Aorta (tissue), 5 donors: Measurements from ENCODE around the gene LIFR. TPM values are rescaled to one million over a fixed set of nuclear protein-coding genes. Genes with fewer than 3 reads are reported as not detected.

ENCODE experiments used
- ATAC-seq: fragments of 200-7000 bp; cut with Tn5 transposase; one replicate; pipeline ENCODE4 v1.9.1; 2022; ENCODE audit warnings: moderate library complexity; ENCODE audit not compliant: low FRiP score
- DNase-seq, 2 donors: peaks; one replicate each; pipeline ENCODE4 v3.0.0-alpha.2; 2020
- H3K27ac ChIP-seq, 2 donors: one replicate each; pipeline ENCODE4 v1.5.1; 2013; ENCODE audit warnings: low read length in 2 of 2, mild to moderate bottlenecking in 2 of 2, moderate library complexity in 2 of 2, control low read depth in 1 of 2, inconsistent platforms in 1 of 2, low read depth in 1 of 2
- H3K27me3 ChIP-seq, 2 donors: one replicate each; pipeline ENCODE4 v1.6.1; 2013; ENCODE audit warnings: control low read depth in 1 of 2, low read length in 1 of 2, mild to moderate bottlenecking in 1 of 2, moderate library complexity in 1 of 2; ENCODE audit not compliant: insufficient read depth in 2 of 2, control insufficient read depth in 1 of 2
- H3K36me3 ChIP-seq, 2 donors: one replicate each; pipeline ENCODE4 v1.6.1; 2013; ENCODE audit warnings: control low read depth in 1 of 2, low read length in 1 of 2, mild to moderate bottlenecking in 1 of 2; ENCODE audit not compliant: insufficient read depth in 2 of 2, control insufficient read depth in 1 of 2
- H3K4me1 ChIP-seq, 2 donors: one replicate each; pipeline ENCODE4 v1.6.1; 2013; ENCODE audit warnings: low read length in 2 of 2, control low read depth in 1 of 2, mild to moderate bottlenecking in 1 of 2, moderate library complexity in 1 of 2; ENCODE audit not compliant: insufficient read depth in 2 of 2, control insufficient read depth in 1 of 2
- H3K4me3 ChIP-seq, 2 donors: one replicate each; pipeline ENCODE4 v1.5.1; 2013; ENCODE audit warnings: low read length in 2 of 2, control low read depth in 1 of 2, mild to moderate bottlenecking in 1 of 2
- H3K9me3 ChIP-seq: one replicate; pipeline ENCODE4 v1.6.1; 2013; ENCODE audit warnings: mild to moderate bottlenecking, low read length; ENCODE audit not compliant: control insufficient read depth
- WGBS, 2 donors: extraction: QIAGEN DNeasy Blood & Tissue Kit; methylation state at CpG; one replicate each; pipeline ENCODE4 v1.1.7; 2013; 5-methylcytosine and 5-hydroxymethylcytosine counted together
- intact Hi-C, 2 donors: fragments of 100-400 bp; cut with DNase I; formaldehyde crosslinking; loops; one replicate each; pipeline versions ENCODE4 v1.14.2 to v1.15.0; 2022
- polyA plus RNA-seq, 2 donors: library from polyadenylated mRNA; stranded (reverse); fragments of 200-250 nt; gene quantifications; one replicate each; pipeline ENCODE4 v1.2.3, GENCODE V29; 2013
- total RNA-seq, 2 donors: library from RNA; stranded (reverse); fragmentation: NEBNext Ultra II Directional; extraction: Animal tissue kit (Norgen Biotek cat#: 25700); gene quantifications; one replicate each; pipeline ENCODE4 v1.2.1, GENCODE V29; 2021
- donor health status: healthy with polysubstance abuse.
- donor health status: Bipolar disorder and iron deficiency.
- donor health status: DM: no; HTN: no; CAD: no.
- donor health status: DM: no; HTN: no; CAD: no.
- donor health status: DM: yes; HTN: yes; CAD: no.

Gene LIFR
- total and polyA plus RNA-seq, 4 donors, result 2.4 to 69.6 (median 39.7) TPM

DNA sequence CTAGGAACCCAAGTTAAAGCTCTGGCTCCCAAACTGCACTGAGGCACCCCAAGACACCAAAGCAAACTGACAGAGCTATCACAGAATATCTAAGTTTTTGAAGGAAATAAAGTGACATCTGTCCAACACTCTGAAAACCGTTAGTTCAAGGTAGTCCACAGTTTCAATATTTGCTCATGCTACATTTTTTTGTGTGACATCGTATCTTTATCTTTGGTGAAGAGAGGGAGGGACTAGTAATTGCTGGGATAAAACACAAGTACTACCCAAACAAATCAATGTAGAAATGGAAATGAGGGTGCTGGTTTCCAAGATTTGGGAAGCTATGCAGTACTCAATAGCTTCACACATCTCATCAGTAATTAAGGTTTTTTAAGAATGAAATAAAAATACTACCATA lies 20.6 kb downstream of the LIFR start:
- DNase-seq (no peak), ATAC-seq (no peak)
- WGBS, 2 donors, result 83 to 89% methylated on average over 2 of the region's 2 CpGs
- intact Hi-C loops, result no loop called here
- Histone ChIP-seq H3K4me3 (no peak overlapping the region), H3K27ac (no peak overlapping the region), H3K4me1 (peaks cover 5 to 12% of the 10 kb centered on the region in 2 donors), H3K36me3 (no peaks in the 10 kb centered on the region), H3K9me3 (no peaks in the 10 kb centered on the region), H3K27me3 (no peaks in the 10 kb centered on the region)

DNA sequence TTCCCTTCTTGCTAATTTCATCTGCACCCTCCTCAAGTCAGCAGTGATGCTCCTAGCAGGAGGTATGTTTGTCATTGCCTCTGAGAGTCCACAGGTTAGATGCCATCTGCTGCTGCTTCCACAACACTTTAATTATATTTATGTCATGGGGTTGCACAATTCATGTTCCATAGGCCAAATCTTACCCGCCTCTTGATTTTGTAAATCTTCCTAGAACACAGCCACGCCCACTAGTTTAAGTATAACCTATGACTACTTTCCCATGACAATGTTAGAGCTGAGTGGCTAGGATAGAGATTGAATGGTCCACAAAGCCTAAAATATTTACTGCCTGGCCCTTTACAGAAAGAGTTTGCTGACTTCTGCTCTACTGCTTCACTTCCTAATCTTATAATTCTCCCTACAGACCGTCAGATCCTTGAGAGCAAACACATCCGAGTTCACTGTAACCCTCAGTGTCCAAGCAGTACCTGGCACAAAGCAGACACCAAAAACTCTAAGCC lies 21.1 kb downstream of the LIFR start:
- intact Hi-C loops, result no loop called here
- H3K27ac ChIP-seq, result no peak overlapping the region
- H3K36me3 ChIP-seq, result no peaks in the 10 kb centered on the region
- no peak for DNase-seq
- H3K9me3 ChIP-seq, result no peaks in the 10 kb centered on the region
- no peaks in the 10 kb centered on the region for H3K27me3 ChIP-seq
- 75 to 83% methylated on average over 4 of the region's 4 CpGs for WGBS, 2 donors
- no peak for ATAC-seq
- H3K4me3 ChIP-seq, result no peak overlapping the region
- H3K4me1 ChIP-seq, result peaks cover 5 to 12% of the 10 kb centered on the region in 2 donors

GRCh38 chr5:38534156-38534453 lies 22.3 kb downstream of the LIFR start:
- intact Hi-C loops, result no loop called here
- Histone ChIP-seq H3K9me3 (no peaks in the 10 kb centered on the region), H3K27ac (no peak overlapping the region), H3K4me3 (no peak overlapping the region), H3K4me1 (peaks cover 5 to 9% of the 10 kb centered on the region in 2 donors), H3K36me3 (no peaks in the 10 kb centered on the region), H3K27me3 (no peaks in the 10 kb centered on the region)
- no peak for ATAC-seq
- WGBS, 2 donors, result 80 to 88% methylated on average over 1 of the region's 1 CpG
- DNase-seq, result no peak

GRCh38 chr5:38533286-38534155 lies 22.9 kb downstream of the LIFR start:
- Histone ChIP-seq H3K9me3 (no peaks in the 10 kb centered on the region), H3K4me3 (no peak overlapping the region), H3K27me3 (no peaks in the 10 kb centered on the region), H3K36me3 (no peaks in the 10 kb centered on the region), H3K4me1 (peaks cover 3 to 9% of the 10 kb centered on the region in 2 donors), H3K27ac (no peak overlapping the region)
- DNase-seq (no peak), ATAC-seq (no peak)
- WGBS, 2 donors, result 85 to 88% methylated on average over 8 of the region's 8 CpGs
- intact Hi-C loops, result no loop called here

DNA sequence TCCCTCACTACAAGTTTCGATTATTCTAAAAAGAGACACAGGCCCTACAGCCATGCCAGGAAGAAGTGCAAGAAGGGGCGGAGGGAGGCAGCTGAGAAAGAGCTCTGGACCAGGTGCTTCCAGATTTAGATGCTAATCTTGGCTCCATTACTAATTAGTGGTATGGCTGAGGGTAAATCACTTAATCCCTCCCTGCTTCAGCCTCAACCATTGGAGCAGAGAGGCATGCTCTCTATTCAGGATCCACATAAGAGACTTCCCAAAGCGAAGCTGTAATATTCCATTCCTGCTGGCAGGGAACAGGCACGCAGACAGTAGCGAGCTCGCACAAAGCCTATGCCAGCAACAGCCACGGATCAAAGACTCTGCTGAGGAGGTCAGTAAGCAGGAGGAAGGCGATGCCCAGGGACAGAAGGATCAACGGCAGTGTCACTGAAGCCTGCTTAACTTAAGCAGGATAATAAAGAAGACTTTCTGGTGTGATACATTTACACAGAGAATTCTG lies 24.2 kb downstream of the LIFR start:
- 74 to 79% methylated on average over 9 of the region's 9 CpGs for WGBS, 2 donors
- ATAC-seq (no peak), DNase-seq (no peak)
- Histone ChIP-seq H3K4me1 (peaks cover 1 to 9% of the 10 kb centered on the region in 2 donors), H3K27me3 (no peaks in the 10 kb centered on the region), H3K4me3 (no peak overlapping the region), H3K9me3 (no peaks in the 10 kb centered on the region), H3K36me3 (peaks cover 0 to 4% of the 10 kb centered on the region in 2 donors), H3K27ac (no peak overlapping the region)
- intact Hi-C loops, result no loop called here

DNA sequence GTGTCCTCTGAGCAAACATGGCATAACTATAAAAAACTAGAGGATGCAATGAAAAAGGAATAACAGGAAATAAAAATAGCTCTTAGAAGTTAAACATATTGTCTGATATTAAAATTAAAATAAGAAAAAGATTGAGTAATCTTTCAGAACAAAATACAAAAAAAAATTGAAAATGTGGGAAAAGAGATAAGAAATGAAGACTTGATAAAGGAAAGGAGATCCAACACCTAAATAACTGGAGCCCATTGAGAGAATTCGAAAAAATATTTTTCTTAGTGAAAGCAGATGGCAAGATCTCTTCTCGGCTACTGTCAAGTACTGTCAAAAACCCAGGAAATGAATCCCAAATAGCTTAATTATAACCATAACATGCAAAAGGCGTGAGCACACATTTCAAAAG lies 24.9 kb downstream of the LIFR start:
- no peak overlapping the region for H3K27ac ChIP-seq
- peaks cover 0 to 4% of the 10 kb centered on the region in 2 donors for H3K36me3 ChIP-seq
- H3K9me3 ChIP-seq, result no peaks in the 10 kb centered on the region
- H3K4me1 ChIP-seq, result peaks cover 1 to 9% of the 10 kb centered on the region in 2 donors
- intact Hi-C loops, result no loop called here
- ATAC-seq (no peak), DNase-seq (no peak)
- H3K4me3 ChIP-seq, result no peak overlapping the region
- 95 to 96% methylated on average over 3 of the region's 3 CpGs for WGBS, 2 donors
- no peaks in the 10 kb centered on the region for H3K27me3 ChIP-seq

DNA sequence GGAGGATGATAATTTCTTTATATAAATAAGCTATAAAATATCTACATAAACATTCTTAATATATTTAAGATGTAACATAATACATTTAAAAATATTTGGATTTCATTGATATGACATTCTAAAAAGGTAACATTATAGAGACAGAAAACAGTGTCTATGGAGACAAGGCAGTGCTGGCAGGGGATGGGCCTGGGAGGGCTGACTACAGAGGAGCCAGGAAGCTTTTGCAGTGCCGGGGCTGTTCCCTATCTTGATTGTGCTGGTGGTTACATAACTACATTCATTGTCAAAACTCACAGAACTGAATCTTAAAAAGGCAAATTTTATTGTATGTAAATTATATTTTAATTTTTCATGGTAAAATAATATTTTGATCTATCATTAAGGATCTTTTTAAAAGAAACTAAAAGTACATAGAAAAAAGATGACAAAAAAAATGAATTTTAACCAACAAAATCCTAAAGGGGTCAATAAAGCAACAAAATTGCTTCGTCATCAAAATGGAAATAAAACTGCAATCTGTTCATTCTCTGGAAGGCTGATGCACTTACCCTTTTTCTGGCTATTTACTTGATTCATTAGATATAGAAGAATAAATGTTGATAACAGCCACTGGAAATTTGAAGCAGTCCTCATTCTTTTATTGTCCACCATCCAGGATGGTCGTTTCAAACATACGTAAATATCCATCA lies 26.3 kb downstream of the LIFR start:
- ATAC-seq (no peak), DNase-seq (no peak)
- Histone ChIP-seq H3K27ac (no peak overlapping the region), H3K9me3 (no peaks in the 10 kb centered on the region), H3K27me3 (no peaks in the 10 kb centered on the region), H3K36me3 (peaks cover 0 to 4% of the 10 kb centered on the region in 2 donors), H3K4me1 (peaks cover 1 to 4% of the 10 kb centered on the region in 2 donors), H3K4me3 (no peak overlapping the region)
- intact Hi-C loops, result no loop called here
- WGBS, 2 donors, result 77 to 82% methylated on average over 4 of the region's 4 CpGs

GRCh38 chr5:38528162-38528703 lies 28.2 kb downstream of the LIFR start:
- no peak for ATAC-seq

More at GRCh38 chr5:38528162-38528703, 28.2 kb downstream of the LIFR start:
- WGBS, 2 donors, result 76 to 83% methylated on average over 3 of the region's 3 CpGs
- Histone ChIP-seq H3K4me3 (no peak overlapping the region), H3K27ac (no peak overlapping the region), H3K27me3 (no peaks in the 10 kb centered on the region), H3K9me3 (no peaks in the 10 kb centered on the region), H3K36me3 (peaks cover 0 to 4% of the 10 kb centered on the region in 2 donors), H3K4me1 (peaks cover 1 to 4% of the 10 kb centered on the region in 2 donors)
- intact Hi-C loops, result no loop called here
- DNase-seq, result no peak
